ENCODE data around the gene RGS18.
"Not testable (repeated sequence)": the region's sequence is repeated elsewhere in the genome, so short reads cannot be mapped to it uniquely, and the experiment has no call there.

The RGS18 gene, protein sequence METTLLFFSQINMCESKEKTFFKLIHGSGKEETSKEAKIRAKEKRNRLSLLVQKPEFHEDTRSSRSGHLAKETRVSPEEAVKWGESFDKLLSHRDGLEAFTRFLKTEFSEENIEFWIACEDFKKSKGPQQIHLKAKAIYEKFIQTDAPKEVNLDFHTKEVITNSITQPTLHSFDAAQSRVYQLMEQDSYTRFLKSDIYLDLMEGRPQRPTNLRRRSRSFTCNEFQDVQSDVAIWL

DNA sequence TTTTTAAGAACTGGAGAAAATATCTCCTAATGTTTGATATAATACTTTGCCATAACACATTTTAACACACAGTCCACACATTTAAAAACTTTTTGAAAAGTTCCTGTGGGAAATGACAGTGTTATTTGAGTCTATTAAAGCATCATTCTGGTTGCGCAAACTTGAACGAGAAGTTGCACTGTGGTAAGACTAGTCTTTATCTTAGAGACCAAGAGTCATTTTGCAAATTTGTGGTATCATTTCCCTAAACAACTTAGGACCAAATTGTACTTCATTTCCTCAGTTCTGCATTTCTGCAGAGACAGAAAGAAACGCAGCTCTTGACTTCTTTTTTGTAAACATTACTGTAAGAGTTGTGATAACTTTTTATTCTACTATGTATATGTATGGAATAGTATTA is at the start of gene RGS18:
Gene RGS18, plus strand, starts transcription at position 282 of the 400 bp plus-strand sequence. CDS start 176 bp downstream, outside the sequence.
- H3K36me3 ChIP-seq (ENCODE audit: insufficient read depth, low read length) = no peaks in the 10 kb centered on the region
- H2AFZ ChIP-seq (ENCODE audit: low read depth, low read length) = no peak within 1 kb of the TSS
- H3K4me3 ChIP-seq (ENCODE audit: low read length) = no peak within 1 kb of the TSS
- H3K9me3 ChIP-seq (ENCODE audit: low read length) = no peaks in the 10 kb centered on the region
- H3K27me3 ChIP-seq (ENCODE audit: insufficient read depth, low read length) = no peaks in the 10 kb centered on the region
- no peaks in the 10 kb centered on the region for H3K4me1 ChIP-seq (ENCODE audit: insufficient read depth, low read length)

DNA sequence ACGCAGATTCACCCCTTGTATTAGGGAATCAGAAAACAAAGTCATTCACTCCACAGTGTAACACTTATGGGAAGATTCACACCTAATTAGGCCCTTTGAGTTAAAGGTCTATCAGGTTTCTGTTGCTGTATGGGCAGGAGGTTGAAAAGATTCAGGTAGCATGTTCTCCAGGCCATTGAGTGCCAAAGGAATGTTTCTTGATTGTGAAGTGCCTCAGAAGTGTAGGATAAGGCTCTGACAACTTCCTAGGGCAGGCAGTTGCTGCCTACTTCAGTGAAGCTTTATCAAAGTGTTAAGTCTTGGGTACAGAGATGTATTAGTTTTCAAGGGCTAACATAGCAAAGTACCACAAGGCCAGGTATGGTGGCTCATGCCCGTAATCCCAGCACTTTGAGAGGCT is 48.7 kb upstream of the RGS18 start:
- Histone ChIP-seq H2AFZ (ENCODE audit: low read depth, low read length) (no peak overlapping the region), H3K4me1 (ENCODE audit: insufficient read depth, low read length) (no peaks in the 10 kb centered on the region), H3K4me3 (ENCODE audit: low read length) (no peak overlapping the region), H3K27me3 (ENCODE audit: insufficient read depth, low read length) (no peaks in the 10 kb centered on the region), H3K9me3 (ENCODE audit: low read length) (no peaks in the 10 kb centered on the region), H3K36me3 (ENCODE audit: insufficient read depth, low read length) (no peaks in the 10 kb centered on the region)

DNA sequence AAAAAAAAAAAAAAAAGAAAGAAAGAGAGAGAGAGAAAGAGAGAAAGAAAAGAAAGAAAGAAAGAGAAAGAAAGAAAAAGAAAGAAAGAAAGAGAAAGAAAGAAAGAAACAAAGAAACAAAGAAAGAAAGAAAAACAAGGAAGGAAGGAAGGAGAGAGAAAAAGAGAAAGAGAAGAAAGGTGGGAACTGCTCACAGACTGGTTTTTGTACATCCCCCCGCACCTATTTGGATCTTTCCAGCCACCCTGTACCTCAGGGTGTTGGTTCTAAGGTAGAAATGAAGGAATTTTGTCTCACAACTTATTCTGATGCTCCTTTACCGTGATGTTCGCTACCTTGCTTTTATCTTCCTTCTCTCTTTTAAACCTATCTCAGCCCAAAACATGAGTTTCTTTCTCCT is 43.3 kb upstream of the RGS18 start:
- Histone ChIP-seq H3K36me3 (ENCODE audit: insufficient read depth, low read length) (no peaks in the 10 kb centered on the region), H3K4me3 (ENCODE audit: low read length) (no peak overlapping the region), H3K27me3 (ENCODE audit: insufficient read depth, low read length) (no peaks in the 10 kb centered on the region), H2AFZ (ENCODE audit: low read depth, low read length) (no peak overlapping the region), H3K4me1 (ENCODE audit: insufficient read depth, low read length) (no peaks in the 10 kb centered on the region), H3K9me3 (ENCODE audit: low read length) (no peaks in the 10 kb centered on the region)

DNA sequence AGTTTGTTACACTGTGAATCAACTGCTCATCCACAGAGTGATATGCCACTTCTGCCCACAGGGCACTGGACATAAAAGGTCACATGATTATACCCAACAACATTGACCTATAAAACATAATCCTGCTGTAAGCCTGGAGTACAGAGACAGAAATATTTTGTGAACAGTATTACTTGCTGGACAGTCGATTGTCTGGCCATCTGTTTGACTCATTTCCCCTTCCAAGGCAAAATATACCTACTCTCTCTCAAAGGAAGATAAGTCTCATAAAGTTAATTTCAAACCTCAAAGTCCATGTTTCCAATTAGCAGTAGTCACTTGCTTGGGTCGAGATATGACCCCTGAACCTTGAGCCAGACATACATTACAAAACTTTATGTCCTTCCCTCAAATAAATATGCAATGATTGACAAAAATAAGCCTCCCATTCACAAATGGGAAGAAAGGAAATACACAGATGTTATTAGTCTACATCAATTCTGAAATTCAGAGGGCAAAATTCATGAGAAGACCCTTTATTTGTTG is 39.3 kb upstream of the RGS18 start:
- no peaks in the 10 kb centered on the region for H3K27me3 ChIP-seq (ENCODE audit: insufficient read depth, low read length)
- no peak overlapping the region for H2AFZ ChIP-seq (ENCODE audit: low read depth, low read length)
- H3K36me3 ChIP-seq (ENCODE audit: insufficient read depth, low read length) = no peaks in the 10 kb centered on the region
- no peak overlapping the region for H3K4me3 ChIP-seq (ENCODE audit: low read length)
- H3K4me1 ChIP-seq (ENCODE audit: insufficient read depth, low read length) = no peaks in the 10 kb centered on the region
- no peaks in the 10 kb centered on the region for H3K9me3 ChIP-seq (ENCODE audit: low read length)

DNA sequence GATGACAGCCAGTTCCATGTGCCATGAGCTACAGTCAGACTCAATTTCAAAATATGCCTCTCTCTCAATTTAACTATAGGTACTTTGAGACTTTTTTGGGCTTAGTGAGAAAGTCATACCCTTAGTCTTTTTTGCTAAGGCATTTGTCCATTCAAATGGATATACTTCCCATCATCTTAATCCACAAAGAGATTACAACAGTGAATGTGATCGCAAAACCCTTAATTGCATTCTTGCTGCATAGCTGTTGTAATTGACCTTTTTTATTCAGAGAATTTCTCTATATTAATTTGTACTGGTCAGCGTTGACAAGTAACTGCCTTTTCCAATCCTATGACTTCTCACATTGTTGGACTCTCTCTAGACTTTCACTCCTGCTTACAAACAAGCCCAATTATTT is 38.6 kb upstream of the RGS18 start:
- Histone ChIP-seq H2AFZ (ENCODE audit: low read depth, low read length) (no peak overlapping the region), H3K4me1 (ENCODE audit: insufficient read depth, low read length) (no peaks in the 10 kb centered on the region), H3K36me3 (ENCODE audit: insufficient read depth, low read length) (no peaks in the 10 kb centered on the region), H3K4me3 (ENCODE audit: low read length) (no peak overlapping the region), H3K27me3 (ENCODE audit: insufficient read depth, low read length) (no peaks in the 10 kb centered on the region), H3K9me3 (ENCODE audit: low read length) (no peaks in the 10 kb centered on the region)

DNA sequence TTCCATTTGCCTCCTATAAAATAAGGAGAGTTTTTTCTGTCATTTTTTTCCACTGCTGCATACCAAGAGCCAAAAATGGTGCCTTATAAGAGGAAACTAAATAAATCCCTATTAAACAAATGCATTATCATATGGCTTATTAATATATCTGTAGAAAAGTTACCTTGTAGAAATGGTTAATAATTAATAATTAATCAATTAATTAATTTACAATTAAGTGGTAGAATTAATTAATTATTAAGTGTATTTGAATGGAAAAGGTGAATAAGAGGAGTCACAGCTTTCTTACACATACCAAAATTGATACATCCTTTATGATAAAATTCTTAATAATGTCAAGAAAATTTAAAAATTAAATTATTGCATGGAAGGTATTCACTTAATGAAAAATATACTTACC is 35.6 kb upstream of the RGS18 start:
- Histone ChIP-seq H3K4me1 (ENCODE audit: insufficient read depth, low read length) (no peaks in the 10 kb centered on the region), H2AFZ (ENCODE audit: low read depth, low read length) (no peak overlapping the region), H3K4me3 (ENCODE audit: low read length) (no peak overlapping the region), H3K9me3 (ENCODE audit: low read length) (no peaks in the 10 kb centered on the region), H3K27me3 (ENCODE audit: insufficient read depth, low read length) (no peaks in the 10 kb centered on the region), H3K36me3 (ENCODE audit: insufficient read depth, low read length) (no peaks in the 10 kb centered on the region)

DNA sequence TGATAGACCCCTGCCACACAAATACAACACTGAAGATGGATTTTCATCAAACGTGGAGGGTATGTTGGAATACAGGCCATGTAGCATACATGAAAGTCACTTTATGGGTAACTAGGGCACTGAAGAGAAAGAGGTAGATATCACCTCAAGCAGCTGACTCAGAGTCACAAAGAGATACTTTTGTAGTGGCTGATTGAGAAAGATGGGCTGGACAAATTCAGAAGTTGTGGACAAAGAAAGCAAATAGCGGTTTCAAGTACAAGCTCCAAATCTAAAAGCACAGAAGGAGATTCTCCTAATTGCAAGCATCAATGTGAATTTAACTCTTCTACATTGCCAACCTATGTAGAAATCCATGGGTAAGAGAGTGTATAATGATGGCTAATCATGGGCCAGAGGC is 35.0 kb upstream of the RGS18 start:
- H3K9me3 ChIP-seq (ENCODE audit: low read length) = no peaks in the 10 kb centered on the region
- H3K27me3 ChIP-seq (ENCODE audit: insufficient read depth, low read length) = no peaks in the 10 kb centered on the region
- H3K4me3 ChIP-seq (ENCODE audit: low read length) = no peak overlapping the region
- H2AFZ ChIP-seq (ENCODE audit: low read depth, low read length) = no peak overlapping the region
- H3K4me1 ChIP-seq (ENCODE audit: insufficient read depth, low read length) = no peaks in the 10 kb centered on the region
- H3K36me3 ChIP-seq (ENCODE audit: insufficient read depth, low read length) = no peaks in the 10 kb centered on the region

DNA sequence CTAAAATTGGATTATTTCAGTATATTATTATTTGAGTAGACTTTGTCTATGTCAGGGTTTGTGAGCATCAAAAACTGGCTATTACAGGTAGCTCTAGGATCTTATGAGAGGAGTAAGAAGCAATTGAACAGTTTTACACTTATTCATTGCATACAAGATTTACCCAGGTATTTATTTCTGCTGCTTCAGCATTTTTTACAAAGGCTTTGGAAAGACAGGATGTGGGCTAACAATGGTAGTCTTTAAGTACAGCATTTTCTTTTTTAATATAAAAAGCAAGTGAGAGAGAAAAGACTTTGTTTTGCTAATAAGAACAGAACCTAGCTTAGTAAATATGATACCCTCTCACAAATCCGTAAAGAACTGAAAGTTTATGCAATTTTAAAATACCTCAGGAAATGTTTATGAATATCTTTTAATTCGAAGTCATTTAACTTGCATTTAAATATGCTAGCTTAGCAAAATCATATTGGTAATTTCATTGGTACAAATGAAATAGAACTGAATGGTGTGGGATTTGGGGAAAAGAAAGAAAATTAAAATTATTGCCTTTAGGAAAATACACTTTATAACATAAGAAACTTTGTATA is 32.1 kb upstream of the RGS18 start:
- Histone ChIP-seq H3K36me3 (ENCODE audit: insufficient read depth, low read length) (no peaks in the 10 kb centered on the region), H3K27me3 (ENCODE audit: insufficient read depth, low read length) (no peaks in the 10 kb centered on the region), H2AFZ (ENCODE audit: low read depth, low read length) (no peak overlapping the region), H3K4me1 (ENCODE audit: insufficient read depth, low read length) (no peaks in the 10 kb centered on the region), H3K4me3 (ENCODE audit: low read length) (no peak overlapping the region), H3K9me3 (ENCODE audit: low read length) (no peaks in the 10 kb centered on the region)

DNA sequence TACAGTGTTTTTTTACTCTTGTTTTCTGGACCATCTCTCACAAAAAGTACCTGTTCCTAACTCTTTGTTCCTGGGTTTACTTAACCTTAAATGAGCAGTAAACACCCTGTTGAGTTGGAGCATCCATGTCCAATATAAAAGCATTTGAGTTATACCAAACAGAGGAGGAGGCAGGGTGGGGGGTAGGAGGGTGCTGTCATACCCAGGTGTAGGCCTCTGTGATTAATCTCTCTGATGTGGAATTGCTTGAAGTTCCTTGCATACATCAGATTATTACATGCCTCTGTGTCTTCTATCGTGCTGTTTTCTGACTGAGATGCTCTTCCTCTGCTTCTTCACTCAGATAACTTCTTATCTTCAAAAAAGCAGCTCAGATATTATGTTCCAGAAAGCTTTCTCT is 28.1 kb upstream of the RGS18 start:
- Histone ChIP-seq H3K9me3 (ENCODE audit: low read length) (no peaks in the 10 kb centered on the region), H3K4me3 (ENCODE audit: low read length) (no peak overlapping the region), H3K27me3 (ENCODE audit: insufficient read depth, low read length) (no peaks in the 10 kb centered on the region), H3K4me1 (ENCODE audit: insufficient read depth, low read length) (no peaks in the 10 kb centered on the region), H3K36me3 (ENCODE audit: insufficient read depth, low read length) (no peaks in the 10 kb centered on the region), H2AFZ (ENCODE audit: low read depth, low read length) (no peak overlapping the region)

DNA sequence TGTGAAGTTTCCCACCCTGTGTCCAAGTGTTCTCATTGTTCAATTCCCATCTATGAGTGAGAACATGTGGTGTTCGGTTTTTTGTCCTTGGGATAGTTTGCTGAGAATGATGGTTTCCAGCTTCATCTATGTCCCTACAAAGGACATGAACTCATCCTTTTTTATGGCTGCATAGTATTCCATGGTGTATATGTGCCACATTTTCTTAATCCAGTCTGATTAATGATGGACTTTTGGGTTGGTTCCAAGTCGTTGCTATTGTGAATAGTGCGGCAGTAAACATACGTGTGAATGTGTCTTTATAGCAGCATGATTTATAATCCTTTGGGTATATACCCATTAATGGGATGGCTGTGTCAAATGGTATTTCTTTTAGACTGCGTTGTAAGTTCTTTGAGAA is 27.4 kb upstream of the RGS18 start:
- not testable (repeated sequence) for H2AFZ ChIP-seq (ENCODE audit: low read depth, low read length); H3K9me3 ChIP-seq (ENCODE audit: low read length); H3K4me3 ChIP-seq (ENCODE audit: low read length); H3K4me1 ChIP-seq (ENCODE audit: insufficient read depth, low read length); H3K36me3 ChIP-seq (ENCODE audit: insufficient read depth, low read length); H3K27me3 ChIP-seq (ENCODE audit: insufficient read depth, low read length)

DNA sequence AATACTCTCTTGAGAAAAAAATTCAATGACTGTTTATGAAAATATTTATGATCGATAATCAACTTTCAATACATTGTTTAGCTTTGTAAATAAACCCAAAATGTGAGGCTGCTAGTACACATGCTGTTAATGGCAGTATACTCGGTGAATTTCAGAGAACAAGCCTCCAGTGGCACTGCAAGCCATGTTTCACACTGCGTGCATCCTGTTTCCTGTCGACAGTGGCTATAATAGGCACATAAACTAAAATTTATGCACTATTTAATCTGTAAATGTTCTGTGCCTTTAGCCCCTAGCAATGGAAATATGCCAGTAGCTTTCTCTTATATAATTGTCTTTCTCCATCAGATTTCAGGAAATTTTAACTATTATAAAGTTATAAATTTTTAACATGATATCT is 26.3 kb upstream of the RGS18 start:
- Histone ChIP-seq H3K4me1 (ENCODE audit: insufficient read depth, low read length) (no peaks in the 10 kb centered on the region), H3K27me3 (ENCODE audit: insufficient read depth, low read length) (no peaks in the 10 kb centered on the region), H2AFZ (ENCODE audit: low read depth, low read length) (no peak overlapping the region), H3K4me3 (ENCODE audit: low read length) (no peak overlapping the region), H3K9me3 (ENCODE audit: low read length) (no peaks in the 10 kb centered on the region), H3K36me3 (ENCODE audit: insufficient read depth, low read length) (no peaks in the 10 kb centered on the region)

DNA sequence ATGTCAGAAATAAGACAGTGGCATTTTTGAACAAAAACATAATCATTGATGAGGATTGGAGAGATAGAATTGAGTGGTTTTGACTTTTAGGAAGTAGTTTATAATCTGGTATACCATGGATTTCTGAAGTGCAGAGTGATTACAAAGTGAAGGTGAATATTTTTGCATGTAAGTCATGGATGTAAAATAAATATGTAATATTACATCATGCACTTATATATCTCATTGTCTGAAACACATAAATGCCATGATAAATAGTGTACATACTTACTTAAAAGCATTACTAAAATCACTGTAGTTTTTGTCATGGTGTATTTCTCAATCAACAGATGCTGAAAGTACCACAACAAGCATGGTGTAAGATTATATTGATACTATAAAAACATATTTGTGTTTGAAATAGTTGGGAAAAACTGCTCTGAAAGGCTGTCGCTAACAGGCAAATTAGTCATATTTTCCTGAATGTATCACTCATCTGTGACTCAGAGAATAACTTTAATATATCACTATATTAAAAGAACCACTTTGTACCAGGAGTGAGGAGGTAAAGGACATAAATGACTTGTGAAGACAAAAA is 24.8 kb upstream of the RGS18 start:
- Histone ChIP-seq H3K4me1 (ENCODE audit: insufficient read depth, low read length) (no peaks in the 10 kb centered on the region), H3K9me3 (ENCODE audit: low read length) (no peaks in the 10 kb centered on the region), H3K27me3 (ENCODE audit: insufficient read depth, low read length) (no peaks in the 10 kb centered on the region), H3K36me3 (ENCODE audit: insufficient read depth, low read length) (no peaks in the 10 kb centered on the region), H2AFZ (ENCODE audit: low read depth, low read length) (no peak overlapping the region), H3K4me3 (ENCODE audit: low read length) (no peak overlapping the region)

DNA sequence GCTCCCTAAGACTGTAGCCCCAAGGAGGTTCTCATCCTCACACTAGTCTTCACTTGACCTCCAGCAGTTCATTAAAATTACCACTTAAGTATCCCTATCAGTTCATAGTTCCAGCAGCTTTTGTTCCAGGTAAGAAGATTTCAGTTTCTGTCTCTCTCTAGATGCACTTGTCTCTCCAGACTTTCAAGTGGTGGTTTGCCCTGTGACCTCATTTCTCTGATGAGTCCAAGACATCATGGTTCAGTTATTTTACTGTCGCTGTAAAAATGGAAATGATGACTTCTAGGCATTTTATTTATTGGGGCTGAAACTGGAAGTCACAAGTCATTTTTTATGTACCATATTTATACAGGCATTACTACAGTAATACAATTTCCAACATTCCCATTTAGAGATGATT is 17.9 kb upstream of the RGS18 start:
- Histone ChIP-seq H3K4me3 (ENCODE audit: low read length) (no peak overlapping the region), H3K36me3 (ENCODE audit: insufficient read depth, low read length) (no peaks in the 10 kb centered on the region), H3K4me1 (ENCODE audit: insufficient read depth, low read length) (no peaks in the 10 kb centered on the region), H3K9me3 (ENCODE audit: low read length) (no peaks in the 10 kb centered on the region), H2AFZ (ENCODE audit: low read depth, low read length) (no peak overlapping the region), H3K27me3 (ENCODE audit: insufficient read depth, low read length) (no peaks in the 10 kb centered on the region)

All from neuron (in vitro differentiated cells).